ENCODE results near the gene DEPDC1.

- no peak for TF ChIP-seq CTCF (IDR thresholded peaks at IDR 0.05 in 4 of 5, conservative IDR thresholded peaks at IDR 0.05 in 1 of 5)
- no peak for TF ChIP-seq POLR2A (IDR thresholded peaks at IDR 0.05)
Measured at GRCh38 chr1:68516066-68516465, 19.2 kb upstream of the DEPDC1 start.

Measured in gastrocnemius medialis (tissue), 4 donors.